Inferior parietal cortex (tissue), 1 donor: ENCODE measurements around the gene PKNOX2.

Source experiments
- DNase-seq: peaks from one replicate; pipeline ENCODE4 v3.0.0-alpha.2; 2016; ENCODE audit errors: extremely low spot score

The PKNOX2 gene

GRCh38 chr11:125154378-125155099 is 10.0 kb upstream of the PKNOX2 start:
- no peak for DNase-seq

GRCh38 chr11:125155100-125155444 is 9.5 kb upstream of the PKNOX2 start:
- no peak for DNase-seq

- no peak for DNase-seq
These were observed 8.8 kb upstream of the PKNOX2 start for GRCh38 chr11:125155767-125156166.

GRCh38 chr11:125156346-125157117 is 8.0 kb upstream of the PKNOX2 start:
- DNase-seq = no peak

- no peak for DNase-seq
These were observed 7.3 kb upstream of the PKNOX2 start for GRCh38 chr11:125157118-125157733.

GRCh38 chr11:125157953-125158680 is 6.4 kb upstream of the PKNOX2 start:
- DNase-seq = no peak

- DNase-seq = no peak
These were observed 1.8 kb upstream of the PKNOX2 start for GRCh38 chr11:125162743-125163142.

- no peak for DNase-seq
These were observed 1.0 kb upstream of the PKNOX2 start for GRCh38 chr11:125163431-125164063.

GRCh38 chr11:125164091-125164421 is 495 bp upstream of the PKNOX2 start:
- no peak for DNase-seq

- peak; percentile 23 for DNase-seq
These were observed 726 bp downstream of the PKNOX2 start for GRCh38 chr11:125165111-125165842.

GRCh38 chr11:125165843-125166763 is 1.6 kb downstream of the PKNOX2 start:
- no peak for DNase-seq

GRCh38 chr11:125166764-125167291 is 2.3 kb downstream of the PKNOX2 start:
- DNase-seq = no peak

GRCh38 chr11:125167292-125167953 is 2.9 kb downstream of the PKNOX2 start:
- DNase-seq = no peak

- no peak for DNase-seq
These were observed 3.6 kb downstream of the PKNOX2 start for GRCh38 chr11:125167954-125168835.

- peak; percentile 53 for DNase-seq
These were observed 4.4 kb downstream of the PKNOX2 start for GRCh38 chr11:125168918-125169456.

- DNase-seq = no peak
These were observed 5.5 kb downstream of the PKNOX2 start for GRCh38 chr11:125170001-125170509.

GRCh38 chr11:125170510-125171031 is 6.0 kb downstream of the PKNOX2 start:
- no peak for DNase-seq
